H1 (cell line): ENCODE measurements around the gene UTP20. TPM values are rescaled to one million over a fixed set of nuclear protein-coding genes. Genes with fewer than 3 reads are reported as not detected.

ENCODE experiments used
- CTCF ChIA-PET: fragments of 300-600 bp; sonication (Branson Sonifier 250); formaldehyde crosslinking; loops from one replicate; lab custom pipeline; 2021; ENCODE audit not compliant: partially characterized antibody; lab: Charles Lee
- POLR2A ChIA-PET: fragments of 300-600 bp; sonication (Branson Sonifier 250); formaldehyde crosslinking; loops from one replicate; lab custom pipeline; 2021; ENCODE audit warnings: inconsistent platforms; ENCODE audit not compliant: partially characterized antibody; lab: Charles Lee
- DNase-seq, 2 experiments: peaks; one replicate each; pipeline versions ENCODE4 v3.0.0 to v3.0.0-alpha.2; 2010 to 2022; ENCODE audit warnings: low spot score in 2 of 2, low read depth in 1 of 2, mixed read lengths in 1 of 2
- FAIRE-seq: peaks from 2 replicates; lab custom pipeline; 2011; peaks lifted over from hg19 to GRCh38; lab: Jason Lieb, UNC
- H2AFZ ChIP-seq: 2 replicates; pipeline ENCODE4 v1.8.1; 2012; ENCODE audit warnings: low read length, inconsistent platforms
- H2AK5ac ChIP-seq: 2 replicates; pipeline ENCODE4 v1.6.1; 2013; ENCODE audit warnings: low read depth, low read length
- H2BK120ac ChIP-seq: replicated peaks from 2 replicates; pipeline ENCODE3; 2013; ENCODE audit warnings: low read depth, low read length, inconsistent platforms
- H2BK12ac ChIP-seq: 2 replicates; pipeline ENCODE4 v1.6.1; 2013; ENCODE audit warnings: low read depth, low read length
- H2BK15ac ChIP-seq: 2 replicates; pipeline ENCODE4 v1.6.1; 2013; ENCODE audit warnings: low read length
- H2BK20ac ChIP-seq: 2 replicates; pipeline ENCODE4 v1.6.1; 2013; ENCODE audit warnings: low read length
- H2BK5ac ChIP-seq: 2 replicates; pipeline ENCODE4 v1.6.1; 2013; ENCODE audit warnings: low read depth, low read length
- H3K14ac ChIP-seq: 2 replicates; pipeline ENCODE4 v1.6.1; 2013; ENCODE audit warnings: inconsistent platforms; ENCODE audit not compliant: insufficient read length
- H3K18ac ChIP-seq: 2 replicates; pipeline ENCODE4 v1.6.1; 2013; ENCODE audit warnings: low read length; ENCODE audit errors: extremely low read depth
- H3K23ac ChIP-seq: 2 replicates; pipeline ENCODE4 v1.6.1; 2013; ENCODE audit warnings: inconsistent platforms; ENCODE audit not compliant: insufficient read length
- H3K23me2 ChIP-seq: 2 replicates; pipeline ENCODE4 v1.6.1; 2013; ENCODE audit warnings: low read depth, low read length
- H3K27ac ChIP-seq: 2 replicates; pipeline ENCODE4 v1.6.1; 2011; ENCODE audit warnings: low read depth, low read length, inconsistent platforms
- H3K27me3 ChIP-seq, 4 experiments: replicated peaks in 1 of 4; 1 replicate in 1 of 4; 2 replicates in 3 of 4; pipeline versions ENCODE4 v1.6.1 to v1.8.1; 2011 to 2013; ENCODE audit warnings: low read length in 3 of 4, mild to moderate bottlenecking in 3 of 4, inconsistent platforms in 2 of 4, mixed read lengths in 2 of 4, moderate library complexity in 1 of 4; ENCODE audit not compliant: control insufficient read depth in 3 of 4, insufficient read depth in 3 of 4; ENCODE audit errors: extremely low read depth in 1 of 4
- H3K36me3 ChIP-seq, 4 experiments: 2 replicates each; pipeline versions ENCODE4 v1.6.1 to v1.8.1; 2011 to 2013; ENCODE audit warnings: mild to moderate bottlenecking in 4 of 4, low read length in 3 of 4, moderate library complexity in 2 of 4, control low read depth in 1 of 4, inconsistent platforms in 1 of 4; ENCODE audit not compliant: insufficient read depth in 4 of 4, control insufficient read depth in 2 of 4
- H3K4ac ChIP-seq: replicated peaks from 2 replicates; pipeline ENCODE3; 2013; ENCODE audit warnings: low read length, low read depth, mixed read lengths, inconsistent platforms; ENCODE audit not compliant: insufficient read length
- H3K4me1 ChIP-seq, 4 experiments: replicated peaks in 1 of 4; 1 replicate in 1 of 4; 2 replicates in 3 of 4; pipeline versions ENCODE4 v1.6.1 to v1.8.1; 2011 to 2013; ENCODE audit warnings: low read length in 3 of 4, inconsistent platforms in 2 of 4, mixed read lengths in 1 of 4; ENCODE audit not compliant: insufficient read depth in 4 of 4, control insufficient read depth in 3 of 4
- H3K4me2 ChIP-seq, 2 experiments: 2 replicates each; pipeline versions ENCODE4 v1.6.1 to v1.8.1; 2011 to 2013; ENCODE audit warnings: low read depth in 2 of 2, low read length in 2 of 2, control low read depth in 1 of 2, inconsistent platforms in 1 of 2, mild to moderate bottlenecking in 1 of 2; ENCODE audit not compliant: insufficient read depth in 1 of 2
- H3K4me3 ChIP-seq, 4 experiments: fragments of 200-600, 300-600 bp in 1 of 4; sonication (generic), shearing (Covaris generic), sonication (Bioruptor Twin) in 1 of 4; 2 replicates each; pipeline versions ENCODE4 v1.5.1 to v1.8.1; 2011 to 2016; ENCODE audit warnings: low read length in 4 of 4, low read depth in 3 of 4, control low read depth in 2 of 4, inconsistent platforms in 2 of 4, mild to moderate bottlenecking in 2 of 4, mixed read lengths in 1 of 4, moderate library complexity in 1 of 4; ENCODE audit not compliant: insufficient read depth in 2 of 4; ENCODE audit errors: extremely low read depth in 1 of 4
- H3K56ac ChIP-seq: replicated peaks from 2 replicates; pipeline ENCODE3; 2013; ENCODE audit warnings: low read depth, mild to moderate bottlenecking, mixed read lengths, low read length, inconsistent platforms; ENCODE audit not compliant: insufficient read length
- H3K79me1 ChIP-seq: 2 replicates; pipeline ENCODE4 v1.6.1; 2013; ENCODE audit warnings: low read depth, low read length, control low read depth
- H3K79me2 ChIP-seq, 2 experiments: 2 replicates each; pipeline versions ENCODE4 v1.6.1 to v1.8.1; 2012 to 2013; ENCODE audit warnings: low read length in 2 of 2, mild to moderate bottlenecking in 2 of 2, inconsistent platforms in 1 of 2; ENCODE audit not compliant: insufficient read depth in 2 of 2, control insufficient read depth in 1 of 2
- H3K9ac ChIP-seq, 4 experiments: replicated peaks in 1 of 4; 1 replicate in 1 of 4; 2 replicates in 3 of 4; pipeline versions ENCODE4 v1.6.1 to v1.8.1; 2011 to 2013; ENCODE audit warnings: low read depth in 3 of 4, low read length in 3 of 4, control low read depth in 2 of 4, mild to moderate bottlenecking in 2 of 4, moderate library complexity in 2 of 4, inconsistent platforms in 1 of 4; ENCODE audit errors: extremely low read depth in 1 of 4
- H3K9me3 ChIP-seq, 2 experiments: 2 replicates each; pipeline versions ENCODE4 v1.6.1 to v1.8.1; 2012 to 2013; ENCODE audit warnings: mild to moderate bottlenecking in 2 of 2, moderate library complexity in 2 of 2, control low read depth in 1 of 2, inconsistent platforms in 1 of 2, low read depth in 1 of 2, low read length in 1 of 2, mixed read lengths in 1 of 2; ENCODE audit not compliant: insufficient read depth in 2 of 2
- H4K20me1 ChIP-seq, 2 experiments: replicated peaks in 1 of 2; 2 replicates each; pipeline versions ENCODE3 to v1.8.1; 2011 to 2013; ENCODE audit warnings: inconsistent platforms in 2 of 2, low read length in 2 of 2, mild to moderate bottlenecking in 1 of 2; ENCODE audit not compliant: insufficient read depth in 2 of 2, control insufficient read depth in 1 of 2
- H4K5ac ChIP-seq: 2 replicates; pipeline ENCODE4 v1.6.1; 2013; ENCODE audit warnings: low read length, low read depth, mixed read lengths, inconsistent platforms; ENCODE audit not compliant: insufficient read length
- H4K8ac ChIP-seq: 2 replicates; pipeline ENCODE4 v1.8.0; 2013; ENCODE audit warnings: mild to moderate bottlenecking, moderate library complexity, low read length, inconsistent platforms; ENCODE audit not compliant: insufficient read depth; ENCODE audit errors: extremely low read depth
- H4K91ac ChIP-seq: replicated peaks from 2 replicates; pipeline ENCODE3; 2013; ENCODE audit warnings: low read length, mixed read lengths, inconsistent platforms; ENCODE audit not compliant: insufficient read length
- BCL11A ChIP-seq, 2 experiments: IDR thresholded peaks; one replicate each; pipeline ENCODE4 v1.6.1; 2011; ENCODE audit warnings: low read depth in 2 of 2, low read length in 2 of 2, mild to moderate bottlenecking in 2 of 2
- CBX5 ChIP-seq: fragments of 300-800, 300-1000 bp; sonication (generic); IDR thresholded peaks from 2 replicates; pipeline ENCODE4 v1.7.1; 2016; ENCODE audit warnings: antibody characterized with exemption, low read length, low read depth
- CHD2 ChIP-seq: IDR thresholded peaks from 2 replicates; pipeline ENCODE4 v1.6.1; 2012; ENCODE audit warnings: low read length, improper control_type of control experiment
- CREB1 ChIP-seq: IDR thresholded peaks from 2 replicates; pipeline ENCODE4 v1.6.1; 2012; ENCODE audit warnings: inconsistent platforms
- CTBP2 ChIP-seq: IDR thresholded peaks from 2 replicates; pipeline ENCODE4 v1.7.0; 2011; ENCODE audit warnings: borderline replicate concordance, mild to moderate bottlenecking, moderate library complexity, mixed read lengths, low read length; ENCODE audit not compliant: insufficient read depth, insufficient read length
- EP300 ChIP-seq, 2 experiments: IDR thresholded peaks; 1 replicate in 1 of 2; 2 replicates in 1 of 2; pipeline ENCODE4 v1.6.1; 2011 to 2012; ENCODE audit warnings: low read depth in 2 of 2, low read length in 2 of 2, mild to moderate bottlenecking in 2 of 2, borderline replicate concordance in 1 of 2, inconsistent platforms in 1 of 2, moderate library complexity in 1 of 2
- EZH2 ChIP-seq: fragments of 200-600 bp; sonication (generic); IDR thresholded peaks from 2 replicates; pipeline ENCODE4 v1.7.1; 2012; ENCODE audit warnings: low read depth, mild to moderate bottlenecking, moderate library complexity, low read length, inconsistent platforms; ENCODE audit not compliant: severe bottlenecking
- GABPA ChIP-seq: IDR thresholded peaks from 2 replicates; pipeline ENCODE4 v1.6.1; 2011; ENCODE audit warnings: mild to moderate bottlenecking, low read length, moderate library complexity, borderline replicate concordance; ENCODE audit not compliant: insufficient read depth
- KDM4A ChIP-seq: IDR thresholded peaks from one replicate; pipeline ENCODE4 v1.7.1; 2012; ENCODE audit warnings: low read depth, mild to moderate bottlenecking, moderate library complexity, low read length, inconsistent platforms; ENCODE audit not compliant: severe bottlenecking
- KDM5A ChIP-seq: fragments of 200-600 bp; IDR thresholded peaks from 2 replicates; pipeline ENCODE4 v1.7.1; 2012; ENCODE audit warnings: mild to moderate bottlenecking, low read length, inconsistent platforms, mixed read lengths
- PHF8 ChIP-seq: fragments of 200-600 bp; sonication (generic); conservative IDR thresholded peaks from 2 replicates; pipeline ENCODE4 v1.7.1; 2012; ENCODE audit warnings: low read depth, mild to moderate bottlenecking, inconsistent platforms, low read length, moderate library complexity
- RNF2 ChIP-seq: fragments of 200-900, 300-1000 bp; sonication (generic); IDR thresholded peaks from 2 replicates; pipeline ENCODE4 v1.7.1; 2016; ENCODE audit warnings: borderline replicate concordance, low read depth, mild to moderate bottlenecking, antibody characterized with exemption, low read length; ENCODE audit not compliant: poor library complexity, severe bottlenecking; ENCODE audit errors: missing control alignments
- RXRA ChIP-seq: IDR thresholded peaks from 2 replicates; pipeline ENCODE4 v1.6.1; 2011; ENCODE audit warnings: low read depth, mild to moderate bottlenecking, low read length, moderate library complexity; ENCODE audit not compliant: insufficient read depth
- SIRT6 ChIP-seq: IDR thresholded peaks from one replicate; pipeline ENCODE4 v1.7.1; 2012; ENCODE audit warnings: low read length, inconsistent platforms
- WGBS, 2 experiments: shearing (Covaris generic) in 1 of 2; methylation state at CpG; one replicate each; pipeline versions ENCODE4 v1.1.6 to v1.1.7; 2013 to 2015; ENCODE audit warnings: low lambda C conversion rate in 2 of 2, mixed read lengths in 2 of 2, inconsistent platforms in 1 of 2, low coverage in 1 of 2, missing lambda C conversion rate in 1 of 2; ENCODE audit not compliant: insufficient replicate concordance in 2 of 2, insufficient coverage in 1 of 2, insufficient read length in 1 of 2; ENCODE audit errors: extremely low coverage in 1 of 2, missing lambda C conversion rate in 1 of 2; 5-methylcytosine and 5-hydroxymethylcytosine counted together
- polyA plus RNA-seq, 7 experiments: library from polyadenylated mRNA; depleted of rRNA in 3 of 7; stranded (reverse) in 5 of 7; unstranded in 2 of 7; fragments of >200 nt in 5 of 7; fragments of 200-250 nt in 2 of 7; gene quantifications; 1 replicate in 5 of 7; 2 replicates in 1 of 7; 4 replicates in 1 of 7; pipeline versions ENCODE4 v1.2.1 to v1.2.3, GENCODE V29; 2011 to 2013; ENCODE audit warnings: missing spikeins in 2 of 7, mixed read lengths in 2 of 7
- total RNA-seq: library from RNA; stranded (reverse); fragmentation: NEBNext Ultra II Directional; extraction: Animal tissue kit (Norgen Biotek cat#: 25700); gene quantifications from 2 replicates; pipeline ENCODE4 v1.2.1, GENCODE V29; 2021

The UTP20 gene
- total and polyA plus RNA-seq, 2 of the 8 experiments (the other 6 are each of a cell fraction or from before 2014, with no cell fraction given): 8.5 to 48.4 TPM

DNA sequence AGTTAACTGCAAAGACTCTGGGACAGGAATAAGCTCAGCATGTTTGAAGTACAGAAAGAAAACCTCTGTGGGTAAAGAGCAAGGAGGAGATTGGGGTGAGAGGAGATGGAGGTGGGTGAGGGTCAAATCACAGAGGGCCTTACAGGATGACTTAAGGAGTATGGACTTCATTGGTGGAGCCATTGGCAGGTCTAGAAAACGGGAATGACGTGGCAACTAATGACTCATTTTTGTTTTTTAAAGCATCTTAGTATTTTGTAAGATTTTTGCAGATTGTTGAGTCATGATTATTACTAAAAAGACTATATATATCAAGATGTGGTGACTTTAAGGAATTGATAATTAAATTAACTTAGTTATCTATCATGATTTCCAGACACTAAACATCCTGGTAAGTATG is 18.5 kb downstream of the UTP20 start:
- FAIRE-seq: no peak
- TF ChIP-seq BCL11A (IDR thresholded peaks at IDR 0.05; ENCODE audit: low read depth in 2 of 2, low read length in 2 of 2): no peak
- TF ChIP-seq RNF2: no peak
- TF ChIP-seq EP300 (IDR thresholded peaks at IDR 0.05; ENCODE audit: borderline replicate concordance in 1 of 2, low read depth in 2 of 2, low read length in 2 of 2): no peak
- no peak for TF ChIP-seq CHD2
- TF ChIP-seq CTBP2: no peak
- no peak for TF ChIP-seq KDM4A
- TF ChIP-seq KDM5A: no peak
- no peak for TF ChIP-seq PHF8
- no peak for TF ChIP-seq GABPA
- no peak for TF ChIP-seq RXRA
- no peak for TF ChIP-seq CBX5
- TF ChIP-seq CREB1: no peak
- TF ChIP-seq SIRT6: no peak
- TF ChIP-seq EZH2: no peak

More for the DNA sequence above, 18.5 kb downstream of the UTP20 start:
- POLR2A ChIA-PET: no interaction called here
- H2AFZ ChIP-seq: no peak overlapping the region
- no peak overlapping the region for H3K27ac ChIP-seq
- H2BK5ac ChIP-seq: no peak overlapping the region
- no peak overlapping the region for H2AK5ac ChIP-seq
- H3K4me1 ChIP-seq: no peaks in the 10 kb centered on the region
- no peak overlapping the region for H2BK20ac ChIP-seq
- no peaks in the 10 kb centered on the region for H3K79me2 ChIP-seq
- H4K8ac ChIP-seq: no peak overlapping the region
- no peak overlapping the region for H2BK12ac ChIP-seq
- no peak for DNase-seq
- no peaks in the 10 kb centered on the region for H3K27me3 ChIP-seq
- H4K5ac ChIP-seq: no peak overlapping the region
- CTCF ChIA-PET: interaction anchor here (0.6 kb wide), 1 partner anchor 200 kb away, joined by 3 read pairs; no protein-coding TSS in a partner anchor
- no peak overlapping the region for H3K23ac ChIP-seq
- H2BK120ac ChIP-seq: no peak overlapping the region
- H3K9me3 ChIP-seq: no peaks in the 10 kb centered on the region
- H3K36me3 ChIP-seq: peaks cover 15 to 63% (median 32%) of the 10 kb centered on the region in 4 experiments
- H4K20me1 ChIP-seq: peaks cover 1 to 3% of the 10 kb centered on the region in 2 experiments
- no peak overlapping the region for H2BK15ac ChIP-seq
- H3K4ac ChIP-seq: no peak overlapping the region
- H3K23me2 ChIP-seq: no peaks in the 10 kb centered on the region
- no peak overlapping the region for H3K18ac ChIP-seq
- H4K91ac ChIP-seq: no peak overlapping the region
- no peak overlapping the region for H3K9ac ChIP-seq
- H3K56ac ChIP-seq: no peak overlapping the region
- H3K4me2 ChIP-seq: no peak overlapping the region
- WGBS, 2 experiments: 98% methylated on average over 2 of the region's 2 CpGs; no CpG with 5 or more reads in 1 of the 2 experiments
- no peak overlapping the region for H3K14ac ChIP-seq
- no peaks in the 10 kb centered on the region for H3K79me1 ChIP-seq
- H3K4me3 ChIP-seq: no peak overlapping the region
